H9 (cell line): ENCODE measurements around the gene RYR1. TPM values are rescaled to one million over a fixed set of nuclear protein-coding genes. Genes with fewer than 3 reads are reported as not detected.

Experiments used
- DNase-seq: peaks from one replicate; pipeline ENCODE4 v3.0.0-alpha.2; 2017
- H2AFZ ChIP-seq: one replicate; pipeline ENCODE4 v1.6.1; 2013; ENCODE audit warnings: mild to moderate bottlenecking, low read length, control low read depth, moderate library complexity
- H2AK5ac ChIP-seq: 2 replicates; pipeline ENCODE4 v1.6.1; 2013; ENCODE audit warnings: low read length, control low read depth, mixed read lengths; ENCODE audit not compliant: insufficient read length
- H2BK120ac ChIP-seq: one replicate; pipeline ENCODE4 v1.6.1; 2013; ENCODE audit warnings: low read depth, mild to moderate bottlenecking, low read length, control low read depth, inconsistent platforms; ENCODE audit not compliant: poor library complexity, severe bottlenecking
- H2BK12ac ChIP-seq: 2 replicates; pipeline ENCODE4 v1.6.1; 2013; ENCODE audit warnings: low read length, control low read depth, mixed read lengths, low read depth; ENCODE audit not compliant: insufficient read length
- H2BK15ac ChIP-seq: 2 replicates; pipeline ENCODE4 v1.6.1; 2013; ENCODE audit warnings: low read depth, low read length, control low read depth
- H2BK20ac ChIP-seq: one replicate; pipeline ENCODE4 v1.6.1; 2013; ENCODE audit warnings: low read depth, mild to moderate bottlenecking, low read length, control low read depth, inconsistent platforms; ENCODE audit not compliant: poor library complexity, severe bottlenecking
- H2BK5ac ChIP-seq: 2 replicates; pipeline ENCODE4 v1.6.1; 2013; ENCODE audit warnings: low read length, control low read depth, mixed read lengths; ENCODE audit not compliant: insufficient read length
- H3K14ac ChIP-seq: 2 replicates; pipeline ENCODE4 v1.6.1; 2013; ENCODE audit warnings: low read length, control low read depth; ENCODE audit not compliant: insufficient read depth
- H3K18ac ChIP-seq: 2 replicates; pipeline ENCODE4 v1.6.1; 2013; ENCODE audit warnings: low read depth, mild to moderate bottlenecking, mixed read lengths, low read length, control low read depth; ENCODE audit not compliant: insufficient read length
- H3K23ac ChIP-seq: 2 replicates; pipeline ENCODE4 v1.6.1; 2013; ENCODE audit warnings: low read length, control low read depth, mixed read lengths, low read depth; ENCODE audit not compliant: insufficient read length
- H3K23me2 ChIP-seq: 2 replicates; pipeline ENCODE4 v1.6.1; 2013; ENCODE audit warnings: low read depth, mild to moderate bottlenecking, mixed read lengths, low read length, control low read depth; ENCODE audit not compliant: insufficient read length, poor library complexity, severe bottlenecking
- H3K27ac ChIP-seq: 2 replicates; pipeline ENCODE4 v1.5.1; 2013; ENCODE audit warnings: low read length, control low read depth, mixed read lengths, low read depth; ENCODE audit not compliant: insufficient read length
- H3K27me3 ChIP-seq: 2 replicates; pipeline ENCODE4 v1.6.1; 2013; ENCODE audit warnings: low read length, control low read depth, inconsistent platforms; ENCODE audit not compliant: insufficient read depth
- H3K4ac ChIP-seq: 2 replicates; pipeline ENCODE4 v1.6.1; 2013; ENCODE audit warnings: low read depth, mild to moderate bottlenecking, control low read depth, inconsistent platforms, low read length, moderate library complexity
- H3K4me1 ChIP-seq: 2 replicates; pipeline ENCODE4 v1.6.1; 2013; ENCODE audit warnings: low read length, control low read depth, inconsistent platforms; ENCODE audit not compliant: insufficient read depth
- H3K4me2 ChIP-seq: 2 replicates; pipeline ENCODE4 v1.6.1; 2013; ENCODE audit warnings: low read length, control low read depth, mixed read lengths; ENCODE audit not compliant: insufficient read length, insufficient read depth
- H3K56ac ChIP-seq: 2 replicates; pipeline ENCODE4 v1.6.1; 2013; ENCODE audit warnings: low read depth, mild to moderate bottlenecking, mixed read lengths, low read length, control low read depth; ENCODE audit not compliant: insufficient read length
- H3K79me1 ChIP-seq: 2 replicates; pipeline ENCODE4 v1.6.1; 2013; ENCODE audit warnings: low read depth, mild to moderate bottlenecking, moderate library complexity, low read length, control low read depth, inconsistent platforms; ENCODE audit not compliant: insufficient read depth, poor library complexity, severe bottlenecking
- H3K79me2 ChIP-seq: 2 replicates; pipeline ENCODE4 v1.6.1; 2013; ENCODE audit warnings: low read length, control low read depth, inconsistent platforms; ENCODE audit not compliant: insufficient read depth
- H3K9ac ChIP-seq: 2 replicates; pipeline ENCODE4 v1.6.1; 2013; ENCODE audit warnings: low read length, control low read depth, mixed read lengths; ENCODE audit not compliant: insufficient read length; ENCODE audit errors: extremely low read depth
- H3K9me3 ChIP-seq: one replicate; pipeline ENCODE4 v1.6.1; 2013; ENCODE audit warnings: low read depth, low read length, inconsistent platforms; ENCODE audit not compliant: control insufficient read depth
- H3T11ph ChIP-seq: one replicate; pipeline ENCODE4 v1.6.1; 2013; ENCODE audit warnings: mild to moderate bottlenecking, low read length, control low read depth, inconsistent platforms
- H4K20me1 ChIP-seq: one replicate; pipeline ENCODE4 v1.6.1; 2013; ENCODE audit not compliant: control insufficient read depth, insufficient read length, insufficient read depth
- H4K5ac ChIP-seq: 2 replicates; pipeline ENCODE4 v1.6.1; 2013; ENCODE audit warnings: low read depth, mild to moderate bottlenecking, mixed read lengths, low read length, control low read depth; ENCODE audit not compliant: insufficient read length
- H4K8ac ChIP-seq: replicated peaks from 2 replicates; pipeline ENCODE4 v1.6.1; 2013; ENCODE audit warnings: low read length, control low read depth, mixed read lengths, low read depth; ENCODE audit not compliant: insufficient read length
- H4K91ac ChIP-seq: 2 replicates; pipeline ENCODE4 v1.6.1; 2013; ENCODE audit warnings: low read depth, mild to moderate bottlenecking, moderate library complexity, mixed read lengths, low read length, control low read depth; ENCODE audit not compliant: insufficient read length
- H3K27ac Mint-ChIP-seq, 3 experiments: 2 replicates in 2 of 3; 3 replicates in 1 of 3; pipeline ENCODE4 v1.8.0; 2020 to 2021; ENCODE audit warnings: mixed read lengths in 3 of 3, mild to moderate bottlenecking in 1 of 3, moderate library complexity in 1 of 3
- H3K27me3 Mint-ChIP-seq: 2 replicates; pipeline ENCODE4 v1.8.0; 2021; ENCODE audit warnings: low read depth, mild to moderate bottlenecking, moderate library complexity, mixed read lengths
- H3K36me3 Mint-ChIP-seq, 3 experiments: 2 replicates in 2 of 3; 3 replicates in 1 of 3; pipeline ENCODE4 v1.8.0; 2020 to 2021; ENCODE audit warnings: low read depth in 3 of 3, mixed read lengths in 3 of 3; ENCODE audit not compliant: insufficient read depth in 1 of 3
- H3K4me1 Mint-ChIP-seq, 2 experiments: 2 replicates each; pipeline ENCODE4 v1.8.0; 2020; ENCODE audit warnings: mixed read lengths in 2 of 2
- H3K4me3 Mint-ChIP-seq, 2 experiments: 2 replicates in 1 of 2; 3 replicates in 1 of 2; pipeline ENCODE4 v1.8.0; 2020 to 2021; ENCODE audit warnings: mild to moderate bottlenecking in 2 of 2, mixed read lengths in 2 of 2, moderate library complexity in 1 of 2
- H3K9me3 Mint-ChIP-seq, 2 experiments: 2 replicates in 1 of 2; 3 replicates in 1 of 2; pipeline ENCODE4 v1.8.0; 2020; ENCODE audit warnings: mild to moderate bottlenecking in 2 of 2, mixed read lengths in 2 of 2, moderate library complexity in 1 of 2
- CTCF ChIP-seq: fragments of 200-600 bp; sonication (generic); conservative IDR thresholded peaks from 3 replicates; pipeline ENCODE4 v1.8.0; 2021; ENCODE audit warnings: antibody characterized with exemption, mild to moderate bottlenecking
- WGBS: extraction: QIAGEN DNeasy Blood & Tissue Kit; methylation state at CpG from one replicate; pipeline ENCODE4 v1.1.7; 2013; ENCODE audit warnings: missing lambda C conversion rate, low lambda C conversion rate, mixed read lengths; ENCODE audit not compliant: insufficient read length; ENCODE audit errors: extremely low coverage; 5-methylcytosine and 5-hydroxymethylcytosine counted together
- total RNA-seq: library from RNA; stranded (reverse); gene quantifications from 2 replicates; pipeline ENCODE4 v1.2.1, GENCODE V29; 2021

RYR1 gene
- total RNA-seq, 1 experiment from 2014 or later = 8.9 TPM

- Histone ChIP-seq H3K23me2 (no peaks in the 10 kb centered on the region), H4K5ac (no peak overlapping the region), H3K56ac (no peak overlapping the region), H3K9ac (no peak overlapping the region), H3K4me2 (no peak overlapping the region), H2BK15ac (no peak overlapping the region), H3K79me2 (no peaks in the 10 kb centered on the region), H2BK120ac (no peak overlapping the region), H3K18ac (no peak overlapping the region), H3T11ph (no peak overlapping the region), H3K23ac (no peak overlapping the region), H2BK12ac (no peak overlapping the region), H4K8ac (no peak overlapping the region), H2AFZ (no peak overlapping the region), H2BK20ac (no peak overlapping the region), H3K27ac (no peak overlapping the region), H2AK5ac (no peak overlapping the region), H3K9me3 (no peaks in the 10 kb centered on the region), H3K27me3 (no peaks in the 10 kb centered on the region), H2BK5ac (no peak overlapping the region), H3K14ac (no peak overlapping the region), H4K20me1 (peaks cover 2% of the 10 kb centered on the region), H3K4me1 (no peaks in the 10 kb centered on the region), H4K91ac (no peak overlapping the region), H3K79me1 (no peaks in the 10 kb centered on the region), H3K4ac (no peak overlapping the region)
- no CpG with 5 or more reads among the region's 9 CpGs for WGBS
- Mint-ChIP-seq H3K27me3 (peaks cover 2% of the 10 kb centered on the region; the same call in 1 of the 2 replicates), H3K4me1 (no peaks in the 10 kb centered on the region), H3K36me3 (peaks cover 21 to 33% (median 23%) of the 10 kb centered on the region in 3 experiments), H3K9me3 (no peaks in the 10 kb centered on the region), H3K27ac (no peak overlapping the region), H3K4me3 (no peak overlapping the region)
- TF ChIP-seq CTCF = no peak
- no peak for DNase-seq
Measured at GRCh38 chr19:38563475-38563874, 130.0 kb downstream of the RYR1 start.
